Osteocyte (in vitro differentiated cells): Measurements from ENCODE around the gene BOK. TPM values are rescaled to one million over a fixed set of nuclear protein-coding genes. Genes with fewer than 3 reads are reported as not detected.
"Not testable (repeated sequence)": the region's sequence is repeated elsewhere in the genome, so short reads cannot be mapped to it uniquely, and the experiment has no call there.

Experiments used
- DNase-seq: peaks from one replicate; pipeline ENCODE4 v3.0.0; 2021; ENCODE audit warnings: mixed read lengths; ENCODE audit not compliant: unreplicated experiment; ENCODE audit errors: extremely low spot score
- H3K27ac Mint-ChIP-seq: one replicate; pipeline ENCODE4 v1.8.0; 2021; ENCODE audit warnings: mild to moderate bottlenecking, mixed read lengths; ENCODE audit not compliant: unreplicated experiment
- H3K27me3 Mint-ChIP-seq: one replicate; pipeline ENCODE4 v1.8.0; 2021; ENCODE audit warnings: mixed read lengths; ENCODE audit not compliant: unreplicated experiment
- H3K36me3 Mint-ChIP-seq: one replicate; pipeline ENCODE4 v1.8.0; 2021; ENCODE audit warnings: mixed read lengths; ENCODE audit not compliant: unreplicated experiment
- H3K4me1 Mint-ChIP-seq: one replicate; pipeline ENCODE4 v1.8.0; 2021; ENCODE audit warnings: mixed read lengths; ENCODE audit not compliant: unreplicated experiment
- H3K4me3 Mint-ChIP-seq: one replicate; pipeline ENCODE4 v1.8.0; 2021; ENCODE audit warnings: mild to moderate bottlenecking, moderate library complexity, mixed read lengths; ENCODE audit not compliant: unreplicated experiment
- H3K9me3 Mint-ChIP-seq: one replicate; pipeline ENCODE4 v1.8.0; 2021; ENCODE audit warnings: mixed read lengths; ENCODE audit not compliant: unreplicated experiment
- CTCF ChIP-seq: fragments of 200-600 bp; sonication (generic); IDR thresholded peaks from 2 replicates; pipeline ENCODE4 v1.5.0; 2021; ENCODE audit warnings: antibody characterized with exemption, mild to moderate bottlenecking, moderate library complexity
- total RNA-seq: library from RNA; stranded (reverse); gene quantifications from 2 replicates; pipeline ENCODE4 v1.2.1, GENCODE V29; 2021

BOK gene
- total RNA-seq, 1 donor from 2014 or later: 45.0 TPM

DNA sequence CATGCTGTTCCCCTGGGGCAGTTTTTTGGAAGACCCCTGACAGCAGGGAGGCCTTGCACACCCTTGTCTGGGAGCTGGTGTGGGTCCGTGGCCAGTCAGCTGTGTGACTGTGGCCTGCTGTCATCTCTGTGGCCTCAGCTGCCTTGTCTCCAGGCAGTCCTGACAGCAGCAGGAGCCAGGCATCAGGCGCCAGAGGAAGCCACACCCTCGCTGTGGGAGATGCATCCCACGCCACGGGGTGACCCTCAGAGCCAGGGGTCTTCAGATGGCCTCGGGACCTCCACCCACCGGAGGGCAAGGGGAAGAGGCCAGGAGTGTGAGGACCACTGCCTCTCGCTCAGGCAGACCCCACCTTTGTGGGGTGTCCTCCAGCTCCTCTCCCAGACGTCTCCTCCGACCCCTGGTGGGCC is 5.0 kb downstream of the BOK start:
- Mint-ChIP-seq H3K9me3 (no peaks in the 10 kb centered on the region), H3K4me3 (no peak overlapping the region), H3K4me1 (peaks cover 39% of the 10 kb centered on the region), H3K27me3 (no peaks in the 10 kb centered on the region), H3K27ac (no peak overlapping the region), H3K36me3 (no peaks in the 10 kb centered on the region)
- DNase-seq: no peak
- TF ChIP-seq CTCF: no peak

GRCh38 chr2:241563981-241564595 is 5.5 kb downstream of the BOK start:
- Mint-ChIP-seq H3K4me3 (no peak overlapping the region), H3K27ac (no peak overlapping the region), H3K9me3 (no peaks in the 10 kb centered on the region), H3K36me3 (peaks cover under 1% of the 10 kb centered on the region), H3K27me3 (no peaks in the 10 kb centered on the region), H3K4me1 (peaks cover 41% of the 10 kb centered on the region)
- DNase-seq: no peak
- TF ChIP-seq CTCF: no peak

DNA sequence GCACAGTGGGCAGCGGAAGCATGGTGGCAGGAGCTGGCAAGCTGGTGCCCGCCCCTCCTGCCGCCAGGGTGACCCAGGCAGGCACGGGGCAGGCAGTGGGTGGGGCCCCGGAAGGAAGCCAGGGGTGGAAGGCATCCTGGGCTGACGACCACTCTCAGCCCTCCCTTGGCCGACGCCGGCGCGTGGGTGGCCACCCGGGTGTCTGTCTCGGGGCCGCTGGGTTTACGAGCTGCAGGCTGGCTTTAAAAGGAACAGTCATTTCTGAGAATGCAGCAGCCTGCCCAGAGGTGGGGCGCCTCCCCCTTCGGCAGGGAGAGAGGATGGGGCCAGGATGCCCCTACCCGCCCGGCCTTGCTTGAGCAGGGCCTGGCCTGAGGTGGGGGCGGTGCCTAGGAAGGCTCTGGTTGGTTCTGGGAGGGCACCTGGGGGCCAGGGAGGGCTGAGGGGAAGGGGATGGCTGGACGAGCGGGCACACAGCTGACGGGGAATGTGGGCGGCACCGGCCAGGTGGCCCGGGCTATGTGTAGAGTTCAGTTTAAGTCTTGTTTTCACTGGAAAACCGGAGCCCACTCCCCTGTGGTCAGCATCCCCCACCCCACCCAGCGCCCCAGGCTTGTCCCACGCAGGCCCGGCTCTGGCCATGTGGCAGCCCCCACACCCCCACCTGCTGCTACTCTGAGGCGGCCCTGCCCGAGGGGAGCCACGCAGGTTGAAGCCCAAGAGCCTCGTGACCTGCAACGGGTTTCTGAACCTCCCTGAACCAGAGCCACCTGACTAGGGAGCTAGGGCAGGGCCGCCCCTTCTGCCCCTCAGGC is 6.3 kb downstream of the BOK start:
- Mint-ChIP-seq H3K9me3 (no peaks in the 10 kb centered on the region), H3K4me1 (peaks cover 43% of the 10 kb centered on the region), H3K27me3 (no peaks in the 10 kb centered on the region), H3K36me3 (peaks cover 5% of the 10 kb centered on the region), H3K4me3 (no peak overlapping the region), H3K27ac (no peak overlapping the region)
- DNase-seq: no peak
- no peak for TF ChIP-seq CTCF

DNA sequence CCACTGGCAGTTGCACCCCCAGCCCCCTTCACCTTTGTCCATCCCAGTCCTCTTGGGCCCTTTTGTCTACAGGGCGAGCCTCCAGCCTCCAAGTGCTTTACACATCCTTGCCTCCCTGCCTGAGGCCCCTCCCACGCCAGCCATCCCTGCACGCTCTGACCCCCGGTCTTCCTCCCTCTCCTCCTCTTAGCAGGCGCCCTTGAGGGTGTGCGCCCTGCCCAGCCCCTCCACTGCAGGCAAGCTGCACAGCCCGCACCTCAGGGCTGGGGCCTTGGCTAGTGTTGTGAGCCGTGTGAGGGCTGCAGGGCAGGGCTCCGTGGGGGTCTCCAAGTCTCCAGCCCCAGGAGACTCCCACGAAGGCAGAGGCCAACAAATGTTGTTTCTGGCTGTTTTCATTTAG is 6.9 kb downstream of the BOK start:
- no peak for DNase-seq
- peaks cover 5% of the 10 kb centered on the region for H3K36me3 Mint-ChIP-seq
- no peaks in the 10 kb centered on the region for H3K9me3 Mint-ChIP-seq
- no peaks in the 10 kb centered on the region for H3K27me3 Mint-ChIP-seq
- peak overlapping the region; percentile 23 for H3K27ac Mint-ChIP-seq
- no peak overlapping the region for H3K4me3 Mint-ChIP-seq
- TF ChIP-seq CTCF: no peak
- peaks cover 39% of the 10 kb centered on the region for H3K4me1 Mint-ChIP-seq

GRCh38 chr2:241566021-241566420 is 7.5 kb downstream of the BOK start:
- not testable (repeated sequence) for H3K9me3 Mint-ChIP-seq, DNase-seq, H3K27me3 Mint-ChIP-seq, H3K4me3 Mint-ChIP-seq, H3K27ac Mint-ChIP-seq, H3K36me3 Mint-ChIP-seq
- H3K4me1 Mint-ChIP-seq: peaks cover 35% of the 10 kb centered on the region
